22Rv1 (cell line): Measurements from ENCODE around the gene SLC7A9.
"Not testable (repeated sequence)": the region's sequence is repeated elsewhere in the genome, so short reads cannot be mapped to it uniquely, and the experiment has no call there.

Source experiments
- CTCF ChIP-seq: fragments of 450-650 bp; IDR thresholded peaks from 2 replicates; pipeline ENCODE4 v1.5.1; 2017; ENCODE audit warnings: mild to moderate bottlenecking
- ZFX ChIP-seq: fragments of 450-650 bp; IDR thresholded peaks from 2 replicates; pipeline ENCODE4 v1.6.1; 2017; ENCODE audit warnings: antibody characterized with exemption, borderline replicate concordance

- TF ChIP-seq CTCF, ZFX: not testable (repeated sequence)
Observed at GRCh38 chr19:32833388-32833787, 36.2 kb downstream of the SLC7A9 start.
